HCT116 (cell line): Measurements from ENCODE around the gene PHF2. TPM values are rescaled to one million over a fixed set of nuclear protein-coding genes. Genes with fewer than 3 reads are reported as not detected.

Experiments used
- ATAC-seq: fragments of 200-7000 bp; cut with Tn5 transposase; 2 replicates; pipeline ENCODE4 v1.9.1; 2020; ENCODE audit warnings: mild to moderate bottlenecking, moderate library complexity
- BruUV-seq: library from RNA; stranded (reverse); fragments of 400-500 nt; replicated peaks from 2 replicates; lab custom pipeline; 2021; lab: Mats Ljungman, UMichigan
- CTCF ChIA-PET: fragments of 300-600 bp; sonication (Branson Sonifier 250); formaldehyde crosslinking; loops from one replicate; lab custom pipeline; 2021; ENCODE audit warnings: antibody characterized with exemption; lab: Charles Lee
- POLR2A ChIA-PET: fragments of 300-600, 350-600 bp; sonication (Branson Sonifier 250); formaldehyde crosslinking; loops from one replicate; lab custom pipeline; 2021; ENCODE audit warnings: antibody characterized with exemption; lab: Charles Lee
- RAD21 ChIA-PET, 2 experiments: fragments of 300-600 bp; sonication (Branson Sonifier 250); formaldehyde crosslinking; loops; one replicate each; lab custom pipeline; 2023; ENCODE audit warnings: low total read pairs in 2 of 2; ENCODE audit not compliant: uncharacterized antibody in 2 of 2, unreplicated experiment in 2 of 2, low non-redundant PET in 1 of 2; lab: Charles Lee
- DNase-seq: peaks from one replicate; pipeline ENCODE4 v3.0.0-alpha.2; 2010; ENCODE audit warnings: low read depth, low spot score
- H2AFZ ChIP-seq: fragments of 200-600 bp; shearing (Covaris generic), sonication (generic); 2 replicates; pipeline ENCODE4 v1.6.1; 2017; ENCODE audit warnings: low read depth, mixed run types, mixed read lengths, antibody characterized with exemption, low read length; ENCODE audit not compliant: poor library complexity, severe bottlenecking
- H3K27ac ChIP-seq: 2 replicates; pipeline ENCODE4 v1.5.1; 2012; ENCODE audit warnings: low read depth, low read length
- H3K27me3 ChIP-seq: fragments of 200-600 bp; sonication (generic); 2 replicates; pipeline ENCODE4 v1.6.1; 2016; ENCODE audit warnings: mixed run types, low read length, mixed read lengths; ENCODE audit not compliant: insufficient read depth
- H3K36me3 ChIP-seq, 2 experiments: fragments of 200-500 bp in 1 of 2; fragments of 200-600 bp in 1 of 2; sonication (Bioruptor generic) in 1 of 2; sonication (generic) in 1 of 2; 2 replicates each; pipeline versions ENCODE4 v1.5.1 to v1.6.1; 2014 to 2016; ENCODE audit warnings: low read length in 2 of 2, inconsistent platforms in 1 of 2, mixed read lengths in 1 of 2, mixed run types in 1 of 2; ENCODE audit not compliant: insufficient read depth in 2 of 2, control insufficient read depth in 1 of 2
- H3K4me1 ChIP-seq, 2 experiments: fragments of 200-600 bp in 1 of 2; sonication (generic) in 1 of 2; 2 replicates each; pipeline versions ENCODE4 v1.5.1 to v1.6.1; 2012 to 2017; ENCODE audit warnings: low read length in 2 of 2, inconsistent platforms in 1 of 2, mild to moderate bottlenecking in 1 of 2, mixed read lengths in 1 of 2, mixed run types in 1 of 2, moderate library complexity in 1 of 2; ENCODE audit not compliant: insufficient read depth in 2 of 2, control insufficient read depth in 1 of 2
- H3K4me2 ChIP-seq: fragments of 200-600 bp; sonication (generic); 2 replicates; pipeline ENCODE4 v1.6.1; 2017; ENCODE audit warnings: mixed run types, low read length, mixed read lengths
- H3K4me3 ChIP-seq, 2 experiments: fragments of 200-600 bp in 1 of 2; sonication (generic) in 1 of 2; replicated peaks in 1 of 2; 2 replicates each; pipeline ENCODE4 v1.5.1; 2011 to 2016; ENCODE audit warnings: low read length in 2 of 2, control low read depth in 1 of 2, low read depth in 1 of 2, mild to moderate bottlenecking in 1 of 2, mixed read lengths in 1 of 2, mixed run types in 1 of 2
- H3K79me2 ChIP-seq: fragments of 200-600 bp; sonication (generic); 2 replicates; pipeline ENCODE4 v1.6.1; 2017; ENCODE audit warnings: mild to moderate bottlenecking, mixed run types, low read length, moderate library complexity, mixed read lengths; ENCODE audit not compliant: insufficient read depth
- H3K9ac ChIP-seq: fragments of 200-600 bp; sonication (generic); 2 replicates; pipeline ENCODE4 v1.6.1; 2016; ENCODE audit warnings: low read length, mixed read lengths
- H3K9me2 ChIP-seq: fragments of 200-600 bp; sonication (generic), shearing (Covaris generic); 2 replicates; pipeline ENCODE4 v1.6.1; 2017; ENCODE audit warnings: mixed run types, mild to moderate bottlenecking, moderate library complexity; ENCODE audit not compliant: insufficient read depth
- H3K9me3 ChIP-seq, 2 experiments: fragments of 200-500 bp in 1 of 2; fragments of 200-600 bp in 1 of 2; sonication (Bioruptor generic) in 1 of 2; sonication (generic) in 1 of 2; 2 replicates each; pipeline ENCODE4 v1.6.1; 2014 to 2017; ENCODE audit warnings: low read length in 2 of 2, mixed read lengths in 2 of 2, inconsistent platforms in 1 of 2, low read depth in 1 of 2, mild to moderate bottlenecking in 1 of 2, mixed run types in 1 of 2, moderate library complexity in 1 of 2; ENCODE audit not compliant: control insufficient read depth in 1 of 2, insufficient read depth in 1 of 2
- H4K20me1 ChIP-seq: fragments of 200-600 bp; sonication (generic), shearing (Covaris generic); 2 replicates; pipeline ENCODE4 v1.6.1; 2017; ENCODE audit warnings: mixed run types, mild to moderate bottlenecking, moderate library complexity; ENCODE audit not compliant: insufficient read depth
- CBX3 ChIP-seq: IDR thresholded peaks from 2 replicates; pipeline ENCODE4 v1.6.1; 2012; ENCODE audit warnings: low read depth
- CEBPB ChIP-seq: IDR thresholded peaks from 2 replicates; pipeline ENCODE4 v1.6.1; 2012; ENCODE audit warnings: low read depth
- CTCF ChIP-seq, 3 experiments: fragments of 200-600 bp in 1 of 3; sonication (generic) in 1 of 3; IDR thresholded peaks in 2 of 3; conservative IDR thresholded peaks in 1 of 3; 2 replicates each; pipeline ENCODE4 v1.5.1; 2012 to 2017; ENCODE audit warnings: low read depth in 2 of 3, low read length in 2 of 3, antibody characterized with exemption in 1 of 3, borderline replicate concordance in 1 of 3, control low read depth in 1 of 3, mild to moderate bottlenecking in 1 of 3, mixed read lengths in 1 of 3, mixed run types in 1 of 3, moderate library complexity in 1 of 3; ENCODE audit not compliant: insufficient read depth in 1 of 3
- EGR1 ChIP-seq: IDR thresholded peaks from 2 replicates; pipeline ENCODE4 v1.6.1; 2012; ENCODE audit warnings: low read depth
- ELF1 ChIP-seq: IDR thresholded peaks from 2 replicates; pipeline ENCODE4 v1.6.1; 2012; ENCODE audit warnings: low read depth, borderline replicate concordance
- EZH2 ChIP-seq: fragments of 200-600 bp; sonication (generic); IDR thresholded peaks from 2 replicates; pipeline ENCODE4 v1.6.1; 2017; ENCODE audit warnings: antibody characterized with exemption, mixed run types
- FOSL1 ChIP-seq: IDR thresholded peaks from 2 replicates; pipeline ENCODE4 v1.6.1; 2012; ENCODE audit warnings: low read depth
- MAX ChIP-seq: IDR thresholded peaks from 2 replicates; pipeline ENCODE4 v1.6.1; 2012
- POLR2A ChIP-seq: IDR thresholded peaks from 2 replicates; pipeline ENCODE4 v1.7.0; 2011; ENCODE audit warnings: borderline replicate concordance; ENCODE audit not compliant: insufficient read depth, insufficient read length; ENCODE audit errors: extremely low read depth
- POLR2AphosphoS5 ChIP-seq: IDR thresholded peaks from 2 replicates; pipeline ENCODE4 v1.6.1; 2011; ENCODE audit warnings: mild to moderate bottlenecking, low read depth, low read length, moderate library complexity
- RAD21 ChIP-seq: IDR thresholded peaks from 2 replicates; pipeline ENCODE4 v1.6.1; 2012; ENCODE audit warnings: low read depth, mild to moderate bottlenecking
- SRF ChIP-seq: IDR thresholded peaks from 2 replicates; pipeline ENCODE4 v1.6.1; 2012; ENCODE audit warnings: low read depth
- TCF7L2 ChIP-seq: IDR thresholded peaks from 2 replicates; pipeline ENCODE4 v1.7.0; 2011; ENCODE audit warnings: borderline replicate concordance, inconsistent platforms; ENCODE audit not compliant: insufficient read depth, insufficient read length; ENCODE audit errors: extremely low read depth
- ZBTB33 ChIP-seq: IDR thresholded peaks from 2 replicates; pipeline ENCODE4 v1.6.1; 2011; ENCODE audit warnings: mild to moderate bottlenecking, low read length, moderate library complexity; ENCODE audit not compliant: insufficient replicate concordance; ENCODE audit errors: extremely low read depth
- ZFX ChIP-seq: fragments of 450-650 bp; IDR thresholded peaks from 2 replicates; pipeline ENCODE4 v1.6.1; 2017
- ZNF274 ChIP-seq: fragments of 200-500 bp; sonication (Bioruptor generic); IDR thresholded peaks from 2 replicates; pipeline ENCODE4 v1.6.1; 2014; ENCODE audit warnings: mild to moderate bottlenecking, low read depth, low read length, inconsistent platforms
- intact Hi-C: fragments of 100-400 bp; cut with micrococcal nuclease; formaldehyde crosslinking; loops from 2 replicates; pipeline ENCODE4 v1.10.0; 2022
- total RNA-seq: library from RNA; stranded (reverse); gene quantifications from one replicate; pipeline ENCODE4 v1.2.1, GENCODE V29; 2021; ENCODE audit not compliant: unreplicated experiment

The PHF2 gene
- total RNA-seq, 1 experiment from 2014 or later: 20.6 TPM

GRCh38 chr9:93603011-93603410 lies 26.6 kb downstream of the PHF2 start:
- POLR2A ChIA-PET: no interaction called here
- Histone ChIP-seq H3K9me2 (no peaks in the 10 kb centered on the region), H3K9ac (no peak overlapping the region), H4K20me1 (no peaks in the 10 kb centered on the region), H3K36me3 (no peaks in the 10 kb centered on the region), H3K9me3 (no peaks in the 10 kb centered on the region; a peak in 1 of 4 replicates), H3K4me1 (peaks cover 6 to 10% of the 10 kb centered on the region in 2 experiments; a peak in 1 of 4 replicates), H3K27me3 (no peaks in the 10 kb centered on the region), H3K4me3 (no peak overlapping the region), H3K4me2 (no peak overlapping the region), H3K79me2 (no peaks in the 10 kb centered on the region), H2AFZ (no peak overlapping the region), H3K27ac (no peak overlapping the region)
- DNase-seq (no peak), ATAC-seq (no peak)
- RAD21 ChIA-PET: no interaction called here
- no TSS peak for BruUV-seq
- CTCF ChIA-PET: no interaction called here
- TF ChIP-seq POLR2A: no peak
- TF ChIP-seq FOSL1: no peak
- TF ChIP-seq SRF: no peak
- intact Hi-C loops: no loop called here

- peaks cover 6 to 10% of the 10 kb centered on the region in 2 experiments; a peak in 1 of 4 replicates for H3K4me1 ChIP-seq
- H3K9me3 ChIP-seq: no peaks in the 10 kb centered on the region; a peak in 1 of 4 replicates
- H2AFZ ChIP-seq: no peak overlapping the region
- ChIA-PET RAD21 (no interaction called here), CTCF (no interaction called here), POLR2A (no interaction called here)
- no peaks in the 10 kb centered on the region for H4K20me1 ChIP-seq
- no peaks in the 10 kb centered on the region for H3K36me3 ChIP-seq
- no peak overlapping the region for H3K4me3 ChIP-seq
- no peak overlapping the region for H3K4me2 ChIP-seq
- no TSS peak for BruUV-seq
- no peak overlapping the region for H3K27ac ChIP-seq
- H3K9me2 ChIP-seq: no peaks in the 10 kb centered on the region
- TF ChIP-seq EGR1 (no peak), POLR2AphosphoS5 (no peak), ELF1 (no peak), ZBTB33 (no peak), RAD21 (no peak), SRF (no peak), ZNF274 (no peak), ZFX (no peak), MAX (no peak), EZH2 (no peak), FOSL1 (no peak), POLR2A (no peak), TCF7L2 (no peak), CTCF (IDR thresholded peaks at IDR 0.05 in 2 of 3, conservative IDR thresholded peaks at IDR 0.05 in 1 of 3; ENCODE audit: borderline replicate concordance in 1 of 3, insufficient read depth in 1 of 3, low read depth in 2 of 3, low read length in 2 of 3) (no peak), CBX3 (no peak), CEBPB (no peak)
- no peak for ATAC-seq
- no peaks in the 10 kb centered on the region for H3K27me3 ChIP-seq
- H3K9ac ChIP-seq: no peak overlapping the region
- intact Hi-C loops: no loop called here
- no peak for DNase-seq
- peaks cover 4% of the 10 kb centered on the region; the same call in 1 of the 2 replicates for H3K79me2 ChIP-seq
Measured at GRCh38 chr9:93603906-93604326, 27.5 kb downstream of the PHF2 start.
